ENCODE results near the gene RASGRF2.

RASGRF2 gene

GRCh38 chr5:81095835-81096234 is 135.7 kb downstream of the RASGRF2 start:
- no peaks in the 10 kb centered on the region for H3K9me3 ChIP-seq
- no peaks in the 10 kb centered on the region for H3K4me1 ChIP-seq
- H3K27ac ChIP-seq, result no peak overlapping the region
- intact Hi-C loops (cut with DNase I; ENCODE audit: low total_unique reads), result no loop called here
- H3K4me3 ChIP-seq, result no peak overlapping the region
- no peaks in the 10 kb centered on the region for H3K27me3 ChIP-seq
- DNase-seq, result no peak
- H3K36me3 ChIP-seq, result no peaks in the 10 kb centered on the region
- no peak for TF ChIP-seq CTCF (IDR thresholded peaks at IDR 0.05)

GRCh38 chr5:81097713-81098112 is 137.6 kb downstream of the RASGRF2 start:
- Histone ChIP-seq H3K36me3 (no peaks in the 10 kb centered on the region), H3K4me1 (no peaks in the 10 kb centered on the region), H3K27ac (no peak overlapping the region), H3K27me3 (no peaks in the 10 kb centered on the region), H3K4me3 (no peak overlapping the region), H3K9me3 (no peaks in the 10 kb centered on the region)
- TF ChIP-seq CTCF (IDR thresholded peaks at IDR 0.05), result no peak
- intact Hi-C loops (cut with DNase I; ENCODE audit: low total_unique reads), result no loop called here
- DNase-seq, result no peak

DNA sequence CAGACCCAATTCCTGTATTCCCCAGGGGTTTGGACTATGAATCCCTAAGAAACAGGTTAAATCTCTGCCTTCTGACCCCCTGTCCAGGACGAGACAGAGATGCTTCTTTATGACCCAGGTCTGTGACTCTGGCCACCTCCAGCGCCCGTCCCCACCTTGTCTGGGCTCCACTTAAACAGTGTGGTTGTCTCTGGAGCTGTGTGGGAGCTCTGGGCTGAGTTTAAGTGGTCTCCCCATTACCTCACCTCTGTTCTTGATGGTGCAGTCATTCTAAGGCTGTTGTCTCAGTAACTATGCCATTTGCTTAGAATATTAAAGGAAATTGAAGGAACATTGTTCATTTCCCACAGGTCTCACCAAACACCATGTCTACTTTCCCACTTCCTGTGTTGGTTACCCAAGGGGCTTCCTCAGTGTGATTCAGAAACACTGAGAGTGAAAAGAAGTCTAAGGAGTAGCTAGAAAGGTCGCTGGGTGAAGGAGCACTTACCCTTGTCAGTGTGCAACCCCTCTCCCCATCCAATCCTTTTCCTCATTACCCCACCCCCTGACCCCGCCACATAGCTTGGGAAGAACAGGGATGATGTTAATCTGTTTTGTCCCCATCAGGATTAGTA is 145.2 kb downstream of the RASGRF2 start:
- no peak for DNase-seq
- no peaks in the 10 kb centered on the region for H3K36me3 ChIP-seq
- no peaks in the 10 kb centered on the region for H3K27me3 ChIP-seq
- H3K27ac ChIP-seq, result no peak overlapping the region
- H3K4me1 ChIP-seq, result no peaks in the 10 kb centered on the region
- H3K9me3 ChIP-seq, result no peaks in the 10 kb centered on the region
- intact Hi-C loops (cut with DNase I; ENCODE audit: low total_unique reads), result no loop called here
- no peak overlapping the region for H3K4me3 ChIP-seq
- no peak for TF ChIP-seq CTCF (IDR thresholded peaks at IDR 0.05)

DNA sequence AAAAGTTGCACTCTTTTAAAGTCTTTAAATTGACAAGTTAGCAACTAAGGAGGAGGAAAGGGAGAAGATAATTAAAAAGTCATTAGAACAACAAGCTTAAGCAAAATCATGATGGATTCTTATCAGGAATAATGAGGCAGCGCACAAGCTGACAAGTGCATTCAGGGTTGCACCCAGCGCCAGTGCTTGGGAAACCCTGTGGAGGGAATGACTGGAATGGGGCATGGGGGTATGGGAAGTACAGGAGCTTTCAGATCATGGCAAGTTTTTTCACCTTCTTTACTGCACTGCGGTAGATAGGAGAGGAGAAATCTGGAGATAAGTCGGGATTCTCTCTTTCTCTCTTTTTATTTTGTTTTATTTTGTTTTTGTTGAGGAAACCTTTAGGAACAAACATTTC is 155.1 kb downstream of the RASGRF2 start:
- Histone ChIP-seq H3K9me3 (no peaks in the 10 kb centered on the region), H3K4me1 (no peaks in the 10 kb centered on the region), H3K4me3 (no peak overlapping the region), H3K27me3 (no peaks in the 10 kb centered on the region), H3K36me3 (no peaks in the 10 kb centered on the region), H3K27ac (no peak overlapping the region)
- DNase-seq, result no peak
- TF ChIP-seq CTCF (IDR thresholded peaks at IDR 0.05), result no peak
- intact Hi-C loops (cut with DNase I; ENCODE audit: low total_unique reads), result no loop called here

DNA sequence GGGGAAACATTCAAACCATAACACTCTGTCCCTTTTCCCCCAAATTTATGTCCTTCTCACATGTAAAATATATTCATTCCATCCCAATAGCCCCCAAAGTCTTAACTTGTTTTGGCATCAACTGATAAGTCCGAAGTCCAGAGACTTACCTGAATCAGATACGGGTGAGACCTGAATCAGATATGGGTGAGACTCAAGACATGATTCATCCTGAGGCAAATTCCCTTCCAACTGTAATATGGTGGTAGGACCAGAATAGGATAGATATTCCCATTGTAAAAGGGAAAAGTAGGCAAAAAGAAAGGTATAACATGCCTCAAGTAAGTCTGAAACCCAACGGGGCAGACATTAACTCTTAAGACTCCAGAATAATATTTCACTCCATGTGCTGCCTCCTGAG is 157.4 kb downstream of the RASGRF2 start:
- Histone ChIP-seq H3K27me3 (no peaks in the 10 kb centered on the region), H3K9me3 (no peaks in the 10 kb centered on the region), H3K4me1 (no peaks in the 10 kb centered on the region), H3K27ac (no peak overlapping the region), H3K36me3 (no peaks in the 10 kb centered on the region), H3K4me3 (no peak overlapping the region)
- intact Hi-C loops (cut with DNase I; ENCODE audit: low total_unique reads), result no loop called here
- no peak for DNase-seq
- TF ChIP-seq CTCF (IDR thresholded peaks at IDR 0.05), result no peak

DNA sequence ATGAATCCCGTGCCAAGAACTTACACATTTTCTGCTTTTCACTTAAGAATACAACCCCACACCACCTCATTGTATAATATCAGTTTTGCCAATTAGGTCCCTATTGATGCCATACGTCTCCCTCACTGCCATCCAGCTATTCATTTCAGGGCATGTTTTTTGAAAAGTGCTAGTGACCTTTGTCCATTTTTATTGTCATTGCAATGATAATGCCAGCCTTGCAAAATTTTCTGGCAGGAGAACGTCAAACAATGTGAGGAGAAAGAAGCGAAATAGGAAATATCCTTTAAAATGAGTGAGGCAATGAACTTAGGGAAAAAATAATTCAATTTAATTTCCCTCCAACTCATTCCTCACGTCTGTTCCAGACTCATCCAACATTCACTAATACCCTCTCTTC is 161.1 kb downstream of the RASGRF2 start:
- no peaks in the 10 kb centered on the region for H3K27me3 ChIP-seq
- no peaks in the 10 kb centered on the region for H3K4me1 ChIP-seq
- no peaks in the 10 kb centered on the region for H3K9me3 ChIP-seq
- DNase-seq, result no peak
- intact Hi-C loops (cut with DNase I; ENCODE audit: low total_unique reads), result no loop called here
- no peak overlapping the region for H3K27ac ChIP-seq
- no peaks in the 10 kb centered on the region for H3K36me3 ChIP-seq
- TF ChIP-seq CTCF (IDR thresholded peaks at IDR 0.05), result no peak
- H3K4me3 ChIP-seq, result no peak overlapping the region

All from tibial artery (tissue), 4 donors.